Mesenchymal stem cell (in vitro differentiated cells and primary cell): ENCODE measurements around the gene PEMT.

ENCODE experiments used
- DNase-seq: peaks from one replicate; pipeline ENCODE4 v3.0.0-alpha.2; 2013
- H2AFZ ChIP-seq: one replicate; pipeline ENCODE4 v1.6.1; 2013; ENCODE audit warnings: low read depth, mild to moderate bottlenecking, control low read depth, inconsistent platforms, low read length, moderate library complexity
- H2AK5ac ChIP-seq: 2 replicates; pipeline ENCODE4 v1.6.1; 2013; ENCODE audit warnings: low read length, moderate library complexity, mild to moderate bottlenecking, inconsistent platforms; ENCODE audit not compliant: severe bottlenecking
- H2BK120ac ChIP-seq: one replicate; pipeline ENCODE4 v1.6.1; 2013; ENCODE audit warnings: low read depth, mild to moderate bottlenecking, inconsistent platforms, low read length, moderate library complexity
- H2BK12ac ChIP-seq, 2 experiments: one replicate each; pipeline ENCODE4 v1.6.1; 2013; ENCODE audit warnings: inconsistent platforms in 2 of 2, low read length in 2 of 2, mild to moderate bottlenecking in 2 of 2, moderate library complexity in 2 of 2, control low read depth in 1 of 2
- H2BK15ac ChIP-seq: one replicate; pipeline ENCODE4 v1.6.1; 2013; ENCODE audit warnings: mild to moderate bottlenecking, low read depth, inconsistent platforms; ENCODE audit not compliant: poor library complexity, severe bottlenecking
- H2BK5ac ChIP-seq: 2 replicates; pipeline ENCODE4 v1.6.1; 2013; ENCODE audit warnings: low read depth, mild to moderate bottlenecking, low read length, control low read depth, inconsistent platforms; ENCODE audit not compliant: poor library complexity, severe bottlenecking
- H3K14ac ChIP-seq, 2 experiments: one replicate each; pipeline ENCODE4 v1.6.1; 2013; ENCODE audit warnings: inconsistent platforms in 2 of 2, low read length in 2 of 2, control low read depth in 1 of 2, mild to moderate bottlenecking in 1 of 2, moderate library complexity in 1 of 2
- H3K18ac ChIP-seq, 2 experiments: one replicate each; pipeline ENCODE4 v1.6.1; 2013; ENCODE audit warnings: inconsistent platforms in 2 of 2, low read length in 2 of 2, control low read depth in 1 of 2, low read depth in 1 of 2, mild to moderate bottlenecking in 1 of 2
- H3K23ac ChIP-seq, 2 experiments: one replicate each; pipeline ENCODE4 v1.6.1; 2013; ENCODE audit warnings: inconsistent platforms in 2 of 2, low read length in 2 of 2, mild to moderate bottlenecking in 2 of 2, moderate library complexity in 2 of 2, control low read depth in 1 of 2
- H3K27ac ChIP-seq: 2 replicates; pipeline ENCODE4 v1.5.1; 2013; ENCODE audit warnings: mild to moderate bottlenecking, moderate library complexity, low read length, control low read depth, inconsistent platforms; ENCODE audit not compliant: poor library complexity, severe bottlenecking
- H3K27me3 ChIP-seq, 2 experiments: 2 replicates each; pipeline versions ENCODE4 v1.6.1 to v1.7.0; 2013; ENCODE audit warnings: low read length in 2 of 2, mild to moderate bottlenecking in 2 of 2, moderate library complexity in 2 of 2, control low read depth in 1 of 2, inconsistent platforms in 1 of 2; ENCODE audit not compliant: control insufficient read depth in 1 of 2, insufficient read depth in 1 of 2
- H3K36me3 ChIP-seq, 2 experiments: 2 replicates each; pipeline versions ENCODE4 v1.6.1 to v1.7.0; 2013; ENCODE audit warnings: low read length in 2 of 2, control low read depth in 1 of 2, inconsistent platforms in 1 of 2, low read depth in 1 of 2, mild to moderate bottlenecking in 1 of 2; ENCODE audit not compliant: insufficient read depth in 2 of 2, control insufficient read depth in 1 of 2
- H3K4ac ChIP-seq, 2 experiments: one replicate each; pipeline ENCODE4 v1.6.1; 2013; ENCODE audit warnings: inconsistent platforms in 2 of 2, low read length in 2 of 2, mild to moderate bottlenecking in 2 of 2, moderate library complexity in 2 of 2, control low read depth in 1 of 2, low read depth in 1 of 2
- H3K4me1 ChIP-seq: 2 replicates; pipeline ENCODE4 v1.6.1; 2013; ENCODE audit warnings: low read depth, low read length, control low read depth; ENCODE audit not compliant: control insufficient read depth, insufficient read depth
- H3K4me2 ChIP-seq: 2 replicates; pipeline ENCODE4 v1.6.1; 2013; ENCODE audit warnings: low read length, mild to moderate bottlenecking, inconsistent platforms; ENCODE audit not compliant: poor library complexity, severe bottlenecking
- H3K4me3 ChIP-seq, 2 experiments: 2 replicates each; pipeline versions ENCODE4 v1.5.1 to v1.7.0; 2013; ENCODE audit warnings: low read length in 2 of 2, mild to moderate bottlenecking in 2 of 2, control low read depth in 1 of 2, low read depth in 1 of 2; ENCODE audit not compliant: insufficient read depth in 1 of 2
- H3K79me1 ChIP-seq: replicated peaks from 2 replicates; pipeline ENCODE4 v1.6.1; 2013; ENCODE audit warnings: mild to moderate bottlenecking, control low read depth, low read length, inconsistent platforms; ENCODE audit not compliant: poor library complexity, severe bottlenecking
- H3K9ac ChIP-seq: 2 replicates; pipeline ENCODE4 v1.7.0; 2013; ENCODE audit warnings: mild to moderate bottlenecking, low read length, moderate library complexity
- H3K9me3 ChIP-seq: 2 replicates; pipeline ENCODE4 v1.7.0; 2013; ENCODE audit warnings: mild to moderate bottlenecking, low read length; ENCODE audit not compliant: control insufficient read depth
- H4K8ac ChIP-seq: one replicate; pipeline ENCODE4 v1.6.1; 2013; ENCODE audit warnings: inconsistent platforms, mild to moderate bottlenecking, low read length, moderate library complexity
- H4K91ac ChIP-seq: one replicate; pipeline ENCODE4 v1.6.1; 2013; ENCODE audit warnings: mild to moderate bottlenecking, low read length, inconsistent platforms
- WGBS: methylation state at CpG from one replicate; pipeline ENCODE4 v1.1.7; 2013; ENCODE audit warnings: mixed read lengths; 5-methylcytosine and 5-hydroxymethylcytosine counted together

The PEMT gene

GRCh38 chr17:17564323-17564722, 27.2 kb downstream of the PEMT start:
- Histone ChIP-seq H2AK5ac (no peak overlapping the region), H3K18ac (no peak overlapping the region), H3K9me3 (no peaks in the 10 kb centered on the region), H3K4me1 (peaks cover 8% of the 10 kb centered on the region), H3K4me3 (no peak overlapping the region), H2AFZ (no peak overlapping the region), H2BK15ac (no peak overlapping the region), H3K27me3 (no peaks in the 10 kb centered on the region), H3K27ac (no peak overlapping the region), H3K23ac (no peak overlapping the region), H4K91ac (no peak overlapping the region), H3K36me3 (peaks cover 0 to 11% of the 10 kb centered on the region in 2 experiments), H2BK120ac (no peak overlapping the region), H3K14ac (no peak overlapping the region), H3K4me2 (no peak overlapping the region), H2BK12ac (no peak overlapping the region), H4K8ac (no peak overlapping the region), H3K4ac (no peak overlapping the region), H2BK5ac (no peak overlapping the region), H3K79me1 (peaks cover 9% of the 10 kb centered on the region), H3K9ac (no peak overlapping the region)
- 85% methylated on average over 4 of the region's 4 CpGs for WGBS
- no peak for DNase-seq

- no peak overlapping the region for H3K4me3 ChIP-seq
- H3K27ac ChIP-seq = no peak overlapping the region
- H3K36me3 ChIP-seq = peaks cover 0 to 8% of the 10 kb centered on the region in 2 experiments
- H3K23ac ChIP-seq = no peak overlapping the region
- H4K91ac ChIP-seq = no peak overlapping the region
- no peak overlapping the region for H2BK5ac ChIP-seq
- H3K4ac ChIP-seq = peak overlapping the region in 1 of 2 experiments; percentile 13
- H2AK5ac ChIP-seq = no peak overlapping the region
- H2AFZ ChIP-seq = no peak overlapping the region
- H3K27me3 ChIP-seq = no peaks in the 10 kb centered on the region
- H3K4me1 ChIP-seq = peaks cover 8% of the 10 kb centered on the region
- no peak overlapping the region for H2BK120ac ChIP-seq
- WGBS = 90% methylated on average over 13 of the region's 13 CpGs
- peak overlapping the region; percentile 1 for H2BK15ac ChIP-seq
- no peak overlapping the region for H3K4me2 ChIP-seq
- no peaks in the 10 kb centered on the region for H3K9me3 ChIP-seq
- no peak for DNase-seq
- no peak overlapping the region for H3K9ac ChIP-seq
- H2BK12ac ChIP-seq = no peak overlapping the region
- no peak overlapping the region for H4K8ac ChIP-seq
- H3K18ac ChIP-seq = no peak overlapping the region
- no peak overlapping the region for H3K14ac ChIP-seq
- H3K79me1 ChIP-seq = peaks cover 12% of the 10 kb centered on the region
Observed at GRCh38 chr17:17563530-17563929, 28.0 kb downstream of the PEMT start.

GRCh38 chr17:17562146-17562511, 29.4 kb downstream of the PEMT start:
- Histone ChIP-seq H3K27me3 (no peaks in the 10 kb centered on the region), H3K79me1 (peaks cover 9% of the 10 kb centered on the region), H2BK12ac (no peak overlapping the region), H3K36me3 (peaks cover 0 to 8% of the 10 kb centered on the region in 2 experiments), H3K4me2 (no peak overlapping the region), H2AFZ (no peak overlapping the region), H3K9ac (no peak overlapping the region), H4K91ac (no peak overlapping the region), H2AK5ac (no peak overlapping the region), H3K23ac (no peak overlapping the region), H4K8ac (no peak overlapping the region), H3K4me3 (no peak overlapping the region), H2BK15ac (no peak overlapping the region), H3K4me1 (peaks cover 8% of the 10 kb centered on the region), H3K18ac (no peak overlapping the region), H2BK5ac (no peak overlapping the region), H3K9me3 (no peaks in the 10 kb centered on the region), H3K27ac (no peak overlapping the region), H3K4ac (no peak overlapping the region), H2BK120ac (no peak overlapping the region), H3K14ac (no peak overlapping the region)
- DNase-seq = no peak
- 91% methylated on average over 15 of the region's 15 CpGs for WGBS

- DNase-seq = no peak
- 93% methylated on average over 30 of the region's 30 CpGs for WGBS
- no peak overlapping the region for H4K8ac ChIP-seq
- H2BK15ac ChIP-seq = no peak overlapping the region
- no peak overlapping the region for H3K4ac ChIP-seq
- no peak overlapping the region for H3K18ac ChIP-seq
- H2AFZ ChIP-seq = no peak overlapping the region
- no peak overlapping the region for H3K27ac ChIP-seq
- H2BK12ac ChIP-seq = no peak overlapping the region
- H3K79me1 ChIP-seq = peaks cover 9% of the 10 kb centered on the region
- H3K23ac ChIP-seq = no peak overlapping the region
- H3K4me2 ChIP-seq = no peak overlapping the region
- no peak overlapping the region for H2BK120ac ChIP-seq
- H3K27me3 ChIP-seq = no peaks in the 10 kb centered on the region
- H3K9ac ChIP-seq = no peak overlapping the region
- no peak overlapping the region for H2BK5ac ChIP-seq
- H3K4me1 ChIP-seq = peaks cover 8% of the 10 kb centered on the region
- H2AK5ac ChIP-seq = no peak overlapping the region
- no peak overlapping the region for H3K14ac ChIP-seq
- no peak overlapping the region for H3K4me3 ChIP-seq
- H3K36me3 ChIP-seq = peaks cover 0 to 8% of the 10 kb centered on the region in 2 experiments
- no peak overlapping the region for H4K91ac ChIP-seq
- no peaks in the 10 kb centered on the region for H3K9me3 ChIP-seq
Observed at GRCh38 chr17:17561408-17562145, 29.9 kb downstream of the PEMT start.
